GM19372 (cell line): ENCODE data around the gene HDLBP.
"Not testable (repeated sequence)": the region's sequence is repeated elsewhere in the genome, so short reads cannot be mapped to it uniquely, and the experiment has no call there.

Experiments
- ATAC-seq: cut with Tn5 transposase; IDR thresholded peaks from one replicate; pipeline ENCODE4 v1.9.1; 2021; ENCODE audit warnings: mild to moderate bottlenecking, low read depth, moderate library complexity; ENCODE audit not compliant: unreplicated experiment

Gene HDLBP

GRCh38 chr2:241200822-241201395, 114.6 kb downstream of the HDLBP start:
- ATAC-seq, result no peak

- ATAC-seq, result no peak
Measured at GRCh38 chr2:241199897-241200821, 115.3 kb downstream of the HDLBP start.

- ATAC-seq, result no peak
Measured at GRCh38 chr2:241199286-241199685, 116.2 kb downstream of the HDLBP start.

- ATAC-seq, result no peak
Measured at GRCh38 chr2:241198381-241199279, 116.8 kb downstream of the HDLBP start.

GRCh38 chr2:241197947-241198346, 117.5 kb downstream of the HDLBP start:
- ATAC-seq, result no peak

- not testable (repeated sequence) for ATAC-seq
Measured at GRCh38 chr2:241197246-241197645, 118.2 kb downstream of the HDLBP start.

GRCh38 chr2:241195506-241196130, 119.9 kb downstream of the HDLBP start:
- no peak for ATAC-seq

GRCh38 chr2:241194811-241195210, 120.7 kb downstream of the HDLBP start:
- no peak for ATAC-seq

GRCh38 chr2:241193271-241193670, 122.2 kb downstream of the HDLBP start:
- ATAC-seq, result no peak

- no peak for ATAC-seq
Measured at GRCh38 chr2:241191081-241191480, 124.4 kb downstream of the HDLBP start.

- no peak for ATAC-seq
Measured at GRCh38 chr2:241190291-241190981, 125.0 kb downstream of the HDLBP start.

GRCh38 chr2:241189856-241190201, 125.6 kb downstream of the HDLBP start:
- no peak for ATAC-seq

- ATAC-seq, result no peak
Measured at GRCh38 chr2:241189093-241189855, 126.2 kb downstream of the HDLBP start.

- no peak for ATAC-seq
Measured at GRCh38 chr2:241188361-241189092, 126.9 kb downstream of the HDLBP start, which contains the start of gene ANO7. Gene ANO7, plus strand, starts transcription at chr2:241188677. Its CDS starts 1,387 bp downstream, at chr2:241190064.

- ATAC-seq, result no peak
Measured at GRCh38 chr2:241187918-241188234, 127.6 kb downstream of the HDLBP start.

GRCh38 chr2:241187101-241187917, 128.2 kb downstream of the HDLBP start:
- ATAC-seq, result no peak

- no peak for ATAC-seq
Measured at GRCh38 chr2:241185961-241186360, 129.5 kb downstream of the HDLBP start.

GRCh38 chr2:241184901-241185300, 130.6 kb downstream of the HDLBP start:
- ATAC-seq, result no peak
